Tibial nerve (tissue), 4 donors: ENCODE data around the gene PUSL1. TPM values are rescaled to one million over a fixed set of nuclear protein-coding genes. Genes with fewer than 3 reads are reported as not detected.

Experiments
- DNase-seq, 2 donors: peaks; one replicate each; pipeline ENCODE4 v3.0.0-alpha.2; 2019; ENCODE audit warnings: low spot score in 2 of 2
- H3K27ac ChIP-seq, 4 donors: fragments of 200-600 bp; sonication (generic) in 3 of 4; one replicate each; pipeline ENCODE4 v1.5.1; 2017 to 2019; ENCODE audit warnings: mild to moderate bottlenecking in 1 of 4
- H3K27me3 ChIP-seq, 2 donors: fragments of 200-600 bp; sonication (generic) in 1 of 2; one replicate each; pipeline versions ENCODE4 v1.5.1 to v1.6.0; 2017 to 2019
- H3K36me3 ChIP-seq, 3 donors: fragments of 200-600 bp; sonication (generic); one replicate each; pipeline ENCODE4 v1.5.1; 2018 to 2019
- H3K4me1 ChIP-seq, 4 donors: fragments of 200-600 bp; sonication (generic) in 3 of 4; one replicate each; pipeline ENCODE4 v1.5.1; 2017 to 2019
- H3K4me3 ChIP-seq, 4 donors: fragments of 200-600 bp; sonication (generic) in 3 of 4; one replicate each; pipeline ENCODE4 v1.5.1; 2017 to 2019; ENCODE audit warnings: mild to moderate bottlenecking in 1 of 4, moderate library complexity in 1 of 4
- H3K9me3 ChIP-seq, 4 donors: fragments of 200-600 bp; sonication (generic) in 3 of 4; one replicate each; pipeline ENCODE4 v1.5.1; 2017 to 2019
- EP300 ChIP-seq, 2 donors: sonication (generic); formaldehyde crosslinking; IDR thresholded peaks; one replicate each; pipeline ENCODE4 v1.6.1; 2017; ENCODE audit warnings: antibody characterized with exemption in 2 of 2, mild to moderate bottlenecking in 1 of 2
- POLR2A ChIP-seq, 2 donors: fragments of 450-650 bp; IDR thresholded peaks; one replicate each; pipeline ENCODE4 v1.6.1; 2017; ENCODE audit warnings: antibody characterized with exemption in 2 of 2, mild to moderate bottlenecking in 2 of 2, moderate library complexity in 2 of 2
- WGBS, 2 donors: methylation state at CpG; one replicate each; pipeline ENCODE4 v1.1.5; 2018; 5-methylcytosine and 5-hydroxymethylcytosine counted together
- total RNA-seq, 4 donors: library from RNA; depleted of rRNA; stranded (reverse); fragments of >200 nt; gene quantifications; one replicate each; pipeline ENCODE4 v1.1.0, GENCODE V29; 2016
- TF ChIP-seq, protein P1 (sequence below), 5 experiments: fragments of 200-600 bp in 3 of 5; fragments of 450-650 bp in 2 of 5; sonication (generic) in 3 of 5; IDR thresholded peaks; one replicate each; pipeline ENCODE4 v1.5.1; 2016 to 2019; ENCODE audit warnings: antibody characterized with exemption in 5 of 5, mild to moderate bottlenecking in 3 of 5, moderate library complexity in 2 of 5

PUSL1 gene
- total RNA-seq, 4 donors from 2014 or later: 17.5 to 22.2 (median 19.7) TPM

DNA sequence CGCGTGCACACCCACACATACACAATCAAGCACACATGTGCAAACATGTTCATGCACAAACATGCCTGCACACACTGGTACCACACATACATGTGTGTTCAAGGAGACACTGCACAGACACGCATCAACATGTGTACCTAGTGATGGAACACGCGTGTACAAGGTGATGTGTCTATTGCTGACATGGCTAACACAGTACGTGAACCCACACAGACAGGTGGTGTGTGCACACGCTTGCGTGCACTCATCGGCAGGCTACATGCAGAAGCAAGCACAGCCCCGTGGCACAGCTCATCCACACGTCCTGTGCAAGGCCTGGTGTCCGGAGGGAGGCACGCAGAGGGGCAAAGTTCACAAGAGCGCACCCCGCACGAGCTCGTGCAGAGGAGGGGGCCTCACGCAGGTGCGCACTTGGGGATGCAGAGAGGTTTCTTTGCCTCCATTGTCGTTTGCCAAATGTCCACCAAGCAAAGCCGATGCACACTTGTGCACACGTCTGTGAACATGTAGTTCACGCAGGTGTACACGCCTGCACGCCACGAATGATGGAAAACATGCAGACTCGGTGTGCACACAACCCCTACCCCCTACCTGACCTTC lies 1.6 kb upstream of the PUSL1 start:
- TF ChIP-seq, protein P1, sequence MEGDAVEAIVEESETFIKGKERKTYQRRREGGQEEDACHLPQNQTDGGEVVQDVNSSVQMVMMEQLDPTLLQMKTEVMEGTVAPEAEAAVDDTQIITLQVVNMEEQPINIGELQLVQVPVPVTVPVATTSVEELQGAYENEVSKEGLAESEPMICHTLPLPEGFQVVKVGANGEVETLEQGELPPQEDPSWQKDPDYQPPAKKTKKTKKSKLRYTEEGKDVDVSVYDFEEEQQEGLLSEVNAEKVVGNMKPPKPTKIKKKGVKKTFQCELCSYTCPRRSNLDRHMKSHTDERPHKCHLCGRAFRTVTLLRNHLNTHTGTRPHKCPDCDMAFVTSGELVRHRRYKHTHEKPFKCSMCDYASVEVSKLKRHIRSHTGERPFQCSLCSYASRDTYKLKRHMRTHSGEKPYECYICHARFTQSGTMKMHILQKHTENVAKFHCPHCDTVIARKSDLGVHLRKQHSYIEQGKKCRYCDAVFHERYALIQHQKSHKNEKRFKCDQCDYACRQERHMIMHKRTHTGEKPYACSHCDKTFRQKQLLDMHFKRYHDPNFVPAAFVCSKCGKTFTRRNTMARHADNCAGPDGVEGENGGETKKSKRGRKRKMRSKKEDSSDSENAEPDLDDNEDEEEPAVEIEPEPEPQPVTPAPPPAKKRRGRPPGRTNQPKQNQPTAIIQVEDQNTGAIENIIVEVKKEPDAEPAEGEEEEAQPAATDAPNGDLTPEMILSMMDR (IDR thresholded peaks at IDR 0.05): no peak
- TF ChIP-seq EP300 (IDR thresholded peaks at IDR 0.05) (no peak), POLR2A (IDR thresholded peaks at IDR 0.05) (no peak)
- Histone ChIP-seq H3K27ac (peak overlapping the region in 3 of 4 donors; percentile 75 to 98 (median 84)), H3K36me3 (peaks cover 0 to 23% (median 0%) of the 10 kb centered on the region in 3 donors), H3K4me3 (peak overlapping the region; percentile 60 to 94 (median 86)), H3K4me1 (peaks cover 8 to 60% (median 47%) of the 10 kb centered on the region in 4 donors), H3K9me3 (no peaks in the 10 kb centered on the region), H3K27me3 (no peaks in the 10 kb centered on the region)
- WGBS, 2 donors: 21 to 32% methylated on average over 20 to 21 of the region's 27 CpGs
- DNase-seq: no peak

DNA sequence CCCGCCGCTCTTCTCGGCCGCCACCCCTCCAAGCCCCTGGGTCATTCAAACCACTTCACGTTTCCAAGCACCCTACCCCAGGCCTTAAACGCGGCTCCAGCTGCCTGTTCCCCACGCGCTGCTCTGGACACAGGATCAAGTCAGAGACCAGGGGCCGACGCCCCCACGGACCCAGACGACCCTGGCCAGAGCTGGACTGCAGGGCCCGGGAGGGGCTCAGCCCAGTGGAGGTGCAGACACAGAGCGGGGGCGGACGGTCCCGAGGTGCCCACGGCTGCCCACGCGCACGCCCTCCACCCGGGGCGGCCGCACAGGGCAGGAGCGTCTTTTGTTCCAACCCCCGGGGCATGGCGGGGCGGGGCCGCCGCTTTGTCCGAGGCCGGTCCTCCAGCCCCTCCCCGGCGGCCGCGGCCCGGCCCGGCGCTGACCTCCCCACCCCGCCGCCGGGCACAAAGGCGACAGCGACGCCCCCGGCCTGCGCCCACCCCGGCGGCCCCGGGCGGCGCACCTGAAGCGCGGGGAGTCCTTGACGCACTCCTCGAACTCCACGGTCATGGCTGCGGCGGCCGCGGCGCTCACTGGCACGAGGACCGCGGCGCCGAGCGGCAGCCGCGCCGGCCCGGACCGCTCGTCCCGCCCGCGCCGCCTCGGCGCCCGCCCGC lies 1.0 kb upstream of the PUSL1 start:
- TF ChIP-seq, protein P1 (IDR thresholded peaks at IDR 0.05): no peak
- no peak for TF ChIP-seq POLR2A (IDR thresholded peaks at IDR 0.05)
- TF ChIP-seq EP300 (IDR thresholded peaks at IDR 0.05): no peak
- peak overlapping the region; percentile 84 to 98 (median 88) for H3K27ac ChIP-seq
- H3K4me3 ChIP-seq: peak overlapping the region; percentile 60 to 94 (median 86)
- no peak for DNase-seq
- peaks cover 0 to 29% (median 0%) of the 10 kb centered on the region in 3 donors for H3K36me3 ChIP-seq
- no peaks in the 10 kb centered on the region for H3K27me3 ChIP-seq
- peaks cover 8 to 60% (median 47%) of the 10 kb centered on the region in 4 donors for H3K4me1 ChIP-seq
- H3K9me3 ChIP-seq: no peaks in the 10 kb centered on the region
- 0 to 1% methylated on average over 17 to 41 of the region's 83 CpGs for WGBS, 2 donors

DNA sequence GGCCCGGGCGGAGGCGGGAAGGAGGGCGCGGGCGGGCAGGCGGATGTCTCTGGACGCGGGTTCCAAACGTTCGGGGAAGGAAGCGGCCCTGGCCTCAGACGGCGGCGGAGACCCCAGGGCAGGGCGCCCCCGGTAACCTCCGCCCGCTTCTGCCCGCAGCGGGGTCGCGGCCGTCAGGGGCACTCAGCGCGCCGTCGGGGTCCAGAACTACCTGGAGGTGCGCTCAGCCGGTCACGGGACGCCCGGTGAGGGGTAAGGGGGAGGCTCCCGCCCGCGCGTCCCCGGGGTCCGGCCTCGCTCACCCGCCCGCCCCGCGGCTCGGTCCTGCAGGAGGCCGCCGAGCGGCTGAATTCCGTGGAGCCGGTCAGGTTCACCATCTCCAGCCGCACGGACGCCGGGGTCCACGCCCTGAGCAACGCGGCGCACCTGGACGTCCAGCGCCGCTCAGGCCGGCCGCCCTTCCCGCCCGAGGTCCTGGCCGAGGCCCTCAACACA lies 406 bp downstream of the PUSL1 start:
- H3K4me1 ChIP-seq: peaks cover 8 to 52% (median 44%) of the 10 kb centered on the region in 4 donors
- H3K27ac ChIP-seq: peak overlapping the region; percentile 86 to 98 (median 94)
- H3K9me3 ChIP-seq: no peaks in the 10 kb centered on the region
- TF ChIP-seq POLR2A (IDR thresholded peaks at IDR 0.05) (peak in 1 of 2 donors; percentile 10), EP300 (IDR thresholded peaks at IDR 0.05) (no peak)
- no peak for DNase-seq
- 0 to 2% methylated on average over 13 to 15 of the region's 66 CpGs for WGBS, 2 donors
- H3K36me3 ChIP-seq: peaks cover 0 to 43% (median 5%) of the 10 kb centered on the region in 3 donors
- H3K27me3 ChIP-seq: no peaks in the 10 kb centered on the region
- H3K4me3 ChIP-seq: peak overlapping the region; percentile 60 to 94 (median 85)

GRCh38 chr1:1309251-1310108 lies 1.1 kb downstream of the PUSL1 start:
- Histone ChIP-seq H3K9me3 (no peaks in the 10 kb centered on the region), H3K4me1 (peaks cover 8 to 46% (median 38%) of the 10 kb centered on the region in 4 donors), H3K4me3 (peak overlapping the region; percentile 60 to 94 (median 85)), H3K27me3 (no peaks in the 10 kb centered on the region), H3K27ac (peak overlapping the region; percentile 86 to 98 (median 94)), H3K36me3 (peaks cover 0 to 50% (median 5%) of the 10 kb centered on the region in 3 donors)
- DNase-seq: no peak
- TF ChIP-seq EP300 (IDR thresholded peaks at IDR 0.05) (no peak), POLR2A (IDR thresholded peaks at IDR 0.05) (no peak)
- TF ChIP-seq, protein P1 (IDR thresholded peaks at IDR 0.05): no peak
- 34 to 77% methylated on average over 19 to 54 of the region's 57 CpGs for WGBS, 2 donors

GRCh38 chr1:1310109-1310385 lies 1.6 kb downstream of the PUSL1 start:
- peaks cover 0 to 56% (median 5%) of the 10 kb centered on the region in 3 donors for H3K36me3 ChIP-seq
- peaks cover 6 to 40% (median 34%) of the 10 kb centered on the region in 4 donors for H3K4me1 ChIP-seq
- H3K4me3 ChIP-seq: no peak overlapping the region
- H3K9me3 ChIP-seq: no peaks in the 10 kb centered on the region
- WGBS, 2 donors: 68 to 90% methylated on average over 3 of the region's 3 CpGs
- H3K27me3 ChIP-seq: no peaks in the 10 kb centered on the region
- H3K27ac ChIP-seq: peak overlapping the region in 1 of 4 donors; percentile 98
- DNase-seq: no peak
- TF ChIP-seq EP300 (IDR thresholded peaks at IDR 0.05) (no peak), POLR2A (IDR thresholded peaks at IDR 0.05) (no peak)
- TF ChIP-seq, protein P1 (IDR thresholded peaks at IDR 0.05): no peak
